Panc1 (cell line): ENCODE data around the gene CARMIL1. TPM values are rescaled to one million over a fixed set of nuclear protein-coding genes. Genes with fewer than 3 reads are reported as not detected.

ENCODE experiments used
- ATAC-seq: fragments of 200-7000 bp; cut with Tn5 transposase; 2 replicates; pipeline ENCODE4 v1.9.1; 2020; ENCODE audit warnings: mild to moderate bottlenecking, moderate library complexity
- BruUV-seq: library from RNA; stranded (reverse); fragments of 400-500 nt; replicated peaks from 2 replicates; lab custom pipeline; 2021; lab: Mats Ljungman, UMichigan
- CTCF ChIA-PET: fragments of 300-600 bp; sonication (Branson Sonifier 250); formaldehyde crosslinking; loops from one replicate; lab custom pipeline; 2022; ENCODE audit warnings: antibody characterized with exemption; lab: Charles Lee
- POLR2A ChIA-PET: fragments of 300-600 bp; sonication (Branson Sonifier 250); formaldehyde crosslinking; loops from one replicate; lab custom pipeline; 2022; ENCODE audit warnings: antibody characterized with exemption; lab: Charles Lee
- DNase-seq: peaks from one replicate; pipeline ENCODE4 v3.0.0-alpha.2; 2010; ENCODE audit warnings: low read depth, low spot score
- H3K27ac ChIP-seq: 2 replicates; pipeline ENCODE4 v1.5.1; 2011; ENCODE audit warnings: mild to moderate bottlenecking, low read length, inconsistent platforms
- H3K27me3 ChIP-seq: fragments of 200-500 bp; sonication (Bioruptor generic); 2 replicates; pipeline ENCODE4 v1.6.0; 2014; ENCODE audit warnings: low read length, inconsistent platforms; ENCODE audit not compliant: control insufficient read depth, insufficient read depth
- H3K36me3 ChIP-seq: fragments of 200-500 bp; sonication (Bioruptor generic); 2 replicates; pipeline ENCODE4 v1.5.1; 2014; ENCODE audit warnings: inconsistent platforms, mild to moderate bottlenecking, low read length, moderate library complexity; ENCODE audit not compliant: control insufficient read depth, insufficient read depth
- H3K4me1 ChIP-seq: 2 replicates; pipeline ENCODE4 v1.5.1; 2011; ENCODE audit warnings: inconsistent platforms, mild to moderate bottlenecking, low read length, moderate library complexity; ENCODE audit not compliant: control insufficient read depth, insufficient read depth
- H3K4me3 ChIP-seq, 2 experiments: 2 replicates each; pipeline ENCODE4 v1.5.1; 2011 to 2012; ENCODE audit warnings: low read depth in 2 of 2, low read length in 2 of 2, mild to moderate bottlenecking in 2 of 2, inconsistent platforms in 1 of 2, moderate library complexity in 1 of 2
- H3K9me3 ChIP-seq: fragments of 200-500 bp; sonication (Bioruptor generic); 2 replicates; pipeline ENCODE4 v1.5.1; 2014; ENCODE audit warnings: low read depth, mild to moderate bottlenecking, inconsistent platforms, low read length, moderate library complexity; ENCODE audit not compliant: control insufficient read depth, insufficient read depth
- POLR2AphosphoS5 ChIP-seq: IDR thresholded peaks from 2 replicates; pipeline ENCODE4 v1.6.1; 2012; ENCODE audit warnings: mild to moderate bottlenecking, low read depth, low read length, moderate library complexity
- SIN3A ChIP-seq: IDR thresholded peaks from 2 replicates; pipeline ENCODE4 v1.6.1; 2012; ENCODE audit warnings: low read depth, mild to moderate bottlenecking, low read length, moderate library complexity, borderline replicate concordance; ENCODE audit not compliant: insufficient read depth
- TCF7L2 ChIP-seq: IDR thresholded peaks from 2 replicates; pipeline ENCODE4 v1.6.1; 2011; ENCODE audit warnings: mild to moderate bottlenecking, low read depth, low read length, inconsistent platforms
- in situ Hi-C: cut with HindIII; loops from 2 replicates; pipeline ENCODE4 v1.10.0; 2016; ENCODE audit warnings: low sequenced_read_pairs, low pct_unique_long_range_greater_than_20kb
- intact Hi-C: fragments of 100-400 bp; cut with micrococcal nuclease; formaldehyde crosslinking; loops from one replicate; pipeline ENCODE4 v1.10.0; 2022; ENCODE audit not compliant: unreplicated experiment
- total RNA-seq: library from RNA; stranded (reverse); gene quantifications from one replicate; pipeline ENCODE4 v1.2.1, GENCODE V29; 2021; ENCODE audit not compliant: unreplicated experiment
- TF ChIP-seq, protein P1 (sequence below): fragments of 450-650 bp; IDR thresholded peaks from 2 replicates; pipeline ENCODE4 v1.5.1; 2017; ENCODE audit warnings: mild to moderate bottlenecking
- TF ChIP-seq, protein P2 (sequence below), 2 experiments: IDR thresholded peaks; 2 replicates each; pipeline ENCODE4 v1.6.1; 2011 to 2012; ENCODE audit warnings: low read depth in 2 of 2, control low read depth in 1 of 2, low read length in 1 of 2, mild to moderate bottlenecking in 1 of 2, moderate library complexity in 1 of 2; ENCODE audit not compliant: insufficient read depth in 1 of 2

The CARMIL1 gene
- total RNA-seq, 1 experiment from 2014 or later = 4.0 TPM

DNA sequence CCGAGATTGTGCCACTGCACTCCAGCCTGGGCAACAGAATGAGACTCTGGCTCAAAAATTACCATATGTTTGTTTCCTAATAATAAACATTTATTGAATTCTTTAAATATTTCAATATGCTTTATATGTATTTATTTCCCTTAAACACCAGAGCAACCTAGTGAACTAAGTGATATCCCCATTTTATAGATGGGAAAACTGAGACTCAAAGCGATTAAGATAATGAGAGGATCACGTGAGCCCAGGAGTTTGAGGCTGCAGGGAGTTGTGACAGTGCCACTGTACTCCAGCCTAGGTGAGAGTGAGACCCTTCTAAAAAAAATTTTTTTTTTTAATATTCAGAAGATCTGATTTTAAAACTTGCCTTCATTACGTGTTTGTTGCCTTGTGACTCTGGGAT lies 19.4 kb upstream of the CARMIL1 start:
- intact Hi-C loops (no loop called here), in situ Hi-C loops (no loop called here)
- peaks cover 3% of the 10 kb centered on the region; the same call in 1 of the 2 replicates for H3K27me3 ChIP-seq
- ChIA-PET POLR2A (no interaction called here), CTCF (no interaction called here)
- DNase-seq (no peak), ATAC-seq (no peak)
- no peak overlapping the region for H3K4me3 ChIP-seq
- TF ChIP-seq TCF7L2 (no peak), SIN3A (no peak), POLR2AphosphoS5 (no peak)
- TF ChIP-seq, protein P1, sequence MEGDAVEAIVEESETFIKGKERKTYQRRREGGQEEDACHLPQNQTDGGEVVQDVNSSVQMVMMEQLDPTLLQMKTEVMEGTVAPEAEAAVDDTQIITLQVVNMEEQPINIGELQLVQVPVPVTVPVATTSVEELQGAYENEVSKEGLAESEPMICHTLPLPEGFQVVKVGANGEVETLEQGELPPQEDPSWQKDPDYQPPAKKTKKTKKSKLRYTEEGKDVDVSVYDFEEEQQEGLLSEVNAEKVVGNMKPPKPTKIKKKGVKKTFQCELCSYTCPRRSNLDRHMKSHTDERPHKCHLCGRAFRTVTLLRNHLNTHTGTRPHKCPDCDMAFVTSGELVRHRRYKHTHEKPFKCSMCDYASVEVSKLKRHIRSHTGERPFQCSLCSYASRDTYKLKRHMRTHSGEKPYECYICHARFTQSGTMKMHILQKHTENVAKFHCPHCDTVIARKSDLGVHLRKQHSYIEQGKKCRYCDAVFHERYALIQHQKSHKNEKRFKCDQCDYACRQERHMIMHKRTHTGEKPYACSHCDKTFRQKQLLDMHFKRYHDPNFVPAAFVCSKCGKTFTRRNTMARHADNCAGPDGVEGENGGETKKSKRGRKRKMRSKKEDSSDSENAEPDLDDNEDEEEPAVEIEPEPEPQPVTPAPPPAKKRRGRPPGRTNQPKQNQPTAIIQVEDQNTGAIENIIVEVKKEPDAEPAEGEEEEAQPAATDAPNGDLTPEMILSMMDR = no peak
- TF ChIP-seq, protein P2, sequence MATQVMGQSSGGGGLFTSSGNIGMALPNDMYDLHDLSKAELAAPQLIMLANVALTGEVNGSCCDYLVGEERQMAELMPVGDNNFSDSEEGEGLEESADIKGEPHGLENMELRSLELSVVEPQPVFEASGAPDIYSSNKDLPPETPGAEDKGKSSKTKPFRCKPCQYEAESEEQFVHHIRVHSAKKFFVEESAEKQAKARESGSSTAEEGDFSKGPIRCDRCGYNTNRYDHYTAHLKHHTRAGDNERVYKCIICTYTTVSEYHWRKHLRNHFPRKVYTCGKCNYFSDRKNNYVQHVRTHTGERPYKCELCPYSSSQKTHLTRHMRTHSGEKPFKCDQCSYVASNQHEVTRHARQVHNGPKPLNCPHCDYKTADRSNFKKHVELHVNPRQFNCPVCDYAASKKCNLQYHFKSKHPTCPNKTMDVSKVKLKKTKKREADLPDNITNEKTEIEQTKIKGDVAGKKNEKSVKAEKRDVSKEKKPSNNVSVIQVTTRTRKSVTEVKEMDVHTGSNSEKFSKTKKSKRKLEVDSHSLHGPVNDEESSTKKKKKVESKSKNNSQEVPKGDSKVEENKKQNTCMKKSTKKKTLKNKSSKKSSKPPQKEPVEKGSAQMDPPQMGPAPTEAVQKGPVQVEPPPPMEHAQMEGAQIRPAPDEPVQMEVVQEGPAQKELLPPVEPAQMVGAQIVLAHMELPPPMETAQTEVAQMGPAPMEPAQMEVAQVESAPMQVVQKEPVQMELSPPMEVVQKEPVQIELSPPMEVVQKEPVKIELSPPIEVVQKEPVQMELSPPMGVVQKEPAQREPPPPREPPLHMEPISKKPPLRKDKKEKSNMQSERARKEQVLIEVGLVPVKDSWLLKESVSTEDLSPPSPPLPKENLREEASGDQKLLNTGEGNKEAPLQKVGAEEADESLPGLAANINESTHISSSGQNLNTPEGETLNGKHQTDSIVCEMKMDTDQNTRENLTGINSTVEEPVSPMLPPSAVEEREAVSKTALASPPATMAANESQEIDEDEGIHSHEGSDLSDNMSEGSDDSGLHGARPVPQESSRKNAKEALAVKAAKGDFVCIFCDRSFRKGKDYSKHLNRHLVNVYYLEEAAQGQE (IDR thresholded peaks at IDR 0.05; ENCODE audit: insufficient read depth in 1 of 2, low read depth in 2 of 2, low read length in 1 of 2) = no peak
- H3K36me3 ChIP-seq = no peaks in the 10 kb centered on the region
- no peak overlapping the region for H3K27ac ChIP-seq
- H3K9me3 ChIP-seq = no peaks in the 10 kb centered on the region
- H3K4me1 ChIP-seq = no peaks in the 10 kb centered on the region
- BruUV-seq = no TSS peak

DNA sequence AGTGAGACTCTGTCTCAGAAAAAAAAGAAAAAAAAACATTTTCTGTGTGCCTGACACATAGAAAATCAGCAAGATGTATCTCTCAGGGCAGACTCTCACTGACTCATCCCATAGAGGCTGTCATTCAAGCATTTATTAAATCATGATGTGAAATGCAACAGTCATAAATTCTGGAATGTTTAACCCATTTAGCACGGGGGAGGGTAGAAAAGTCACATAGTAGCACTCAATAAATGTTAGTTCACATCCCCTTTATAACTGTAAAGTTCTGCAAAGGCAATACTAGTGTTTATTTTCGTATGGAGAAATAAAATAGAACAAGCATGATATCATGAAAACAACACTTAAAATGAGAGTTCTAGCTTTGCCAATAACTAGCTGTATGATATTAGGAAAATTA lies 15.5 kb upstream of the CARMIL1 start:
- Histone ChIP-seq H3K4me1 (no peaks in the 10 kb centered on the region), H3K9me3 (no peaks in the 10 kb centered on the region), H3K27me3 (peaks cover 3% of the 10 kb centered on the region; the same call in 1 of the 2 replicates), H3K27ac (no peak overlapping the region), H3K36me3 (no peaks in the 10 kb centered on the region), H3K4me3 (no peak overlapping the region)
- ChIA-PET POLR2A (no interaction called here), CTCF (interaction anchor here (0.8 kb wide), 1 partner anchor 273 kb away, joined by 3 read pairs; no protein-coding TSS in a partner anchor)
- BruUV-seq = no TSS peak
- TF ChIP-seq SIN3A = no peak
- intact Hi-C loops (loop anchor here (2.0 kb wide), 1 partner anchor 339 kb away; no protein-coding TSS in a partner anchor), in situ Hi-C loops (no loop called here)
- DNase-seq (no peak), ATAC-seq (no peak)

DNA sequence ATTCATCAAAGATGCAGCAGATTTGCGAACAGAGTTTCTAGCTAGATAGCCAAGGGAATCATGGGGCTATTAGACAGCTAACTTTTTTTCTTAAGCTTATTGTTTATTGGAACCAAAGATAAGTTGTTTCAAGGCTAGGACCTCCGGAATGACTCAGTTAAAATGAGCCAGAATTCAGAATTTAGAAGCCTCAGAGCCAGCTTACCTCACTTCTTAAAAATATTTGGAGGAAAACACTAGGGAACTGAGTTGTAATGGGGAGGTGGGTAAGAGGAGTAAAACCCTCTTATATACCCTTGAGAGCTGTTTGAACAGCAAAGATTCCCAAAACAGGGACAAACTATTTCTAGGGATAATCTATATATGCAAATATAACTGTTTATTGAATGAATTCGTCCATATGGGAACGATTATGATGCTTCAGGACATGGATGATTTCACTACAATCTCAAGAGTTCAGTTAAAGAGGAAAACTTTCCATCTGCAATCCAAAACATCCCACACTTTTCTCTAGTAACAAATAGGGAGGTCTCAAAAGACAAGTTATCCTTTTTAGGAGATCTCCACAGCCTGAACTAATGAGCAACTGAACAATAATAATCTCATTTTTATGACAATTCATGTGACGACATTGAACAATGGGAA lies 12.6 kb upstream of the CARMIL1 start:
- ChIA-PET CTCF (interaction anchor here (0.8 to 1.9 kb wide), 4 partner anchors 12 to 290 kb away, joined by 4 to 12 read pairs (median 6); partner anchors contain the start of gene CARMIL1), POLR2A (no interaction called here)
- Histone ChIP-seq H3K27me3 (no peaks in the 10 kb centered on the region), H3K36me3 (no peaks in the 10 kb centered on the region), H3K4me3 (no peak overlapping the region), H3K9me3 (no peaks in the 10 kb centered on the region), H3K4me1 (no peaks in the 10 kb centered on the region), H3K27ac (no peak overlapping the region)
- DNase-seq = no peak
- no peak for ATAC-seq
- TF ChIP-seq SIN3A = no peak
- TF ChIP-seq, protein P1 = no peak
- TF ChIP-seq TCF7L2 = no peak
- TF ChIP-seq POLR2AphosphoS5 = no peak
- TF ChIP-seq, protein P2 (IDR thresholded peaks at IDR 0.05; ENCODE audit: insufficient read depth in 1 of 2, low read depth in 2 of 2, low read length in 1 of 2) = no peak
- intact Hi-C loops (loop anchor here (5.0 kb wide), 1 partner anchor 291 kb away; no protein-coding TSS in a partner anchor), in situ Hi-C loops (no loop called here)
- BruUV-seq = no TSS peak
